ENCODE measurements around the gene CITED2.

DNA sequence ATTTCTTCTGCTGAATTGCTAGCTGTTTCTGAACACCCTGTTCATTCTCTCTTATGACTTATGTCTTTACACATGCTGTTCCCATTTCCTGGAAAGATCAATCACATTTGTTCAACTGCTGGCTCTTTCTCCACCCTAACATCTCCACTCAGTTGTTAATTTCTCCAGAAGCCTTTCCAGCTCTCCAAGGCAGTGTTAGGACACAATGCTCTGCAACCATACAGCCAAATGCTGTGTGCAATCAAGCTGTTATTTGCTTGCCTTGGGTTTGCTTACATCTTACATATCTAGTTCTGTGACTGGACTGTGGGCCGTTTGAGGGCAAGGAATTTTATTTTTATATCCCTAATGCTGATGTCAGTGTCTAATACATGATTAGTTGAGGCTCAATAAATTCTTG is 24.2 kb upstream of the CITED2 start:
- TF ChIP-seq, protein P1, sequence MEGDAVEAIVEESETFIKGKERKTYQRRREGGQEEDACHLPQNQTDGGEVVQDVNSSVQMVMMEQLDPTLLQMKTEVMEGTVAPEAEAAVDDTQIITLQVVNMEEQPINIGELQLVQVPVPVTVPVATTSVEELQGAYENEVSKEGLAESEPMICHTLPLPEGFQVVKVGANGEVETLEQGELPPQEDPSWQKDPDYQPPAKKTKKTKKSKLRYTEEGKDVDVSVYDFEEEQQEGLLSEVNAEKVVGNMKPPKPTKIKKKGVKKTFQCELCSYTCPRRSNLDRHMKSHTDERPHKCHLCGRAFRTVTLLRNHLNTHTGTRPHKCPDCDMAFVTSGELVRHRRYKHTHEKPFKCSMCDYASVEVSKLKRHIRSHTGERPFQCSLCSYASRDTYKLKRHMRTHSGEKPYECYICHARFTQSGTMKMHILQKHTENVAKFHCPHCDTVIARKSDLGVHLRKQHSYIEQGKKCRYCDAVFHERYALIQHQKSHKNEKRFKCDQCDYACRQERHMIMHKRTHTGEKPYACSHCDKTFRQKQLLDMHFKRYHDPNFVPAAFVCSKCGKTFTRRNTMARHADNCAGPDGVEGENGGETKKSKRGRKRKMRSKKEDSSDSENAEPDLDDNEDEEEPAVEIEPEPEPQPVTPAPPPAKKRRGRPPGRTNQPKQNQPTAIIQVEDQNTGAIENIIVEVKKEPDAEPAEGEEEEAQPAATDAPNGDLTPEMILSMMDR (IDR thresholded peaks at IDR 0.05): no peak
- no peak for TF ChIP-seq POLR2A (IDR thresholded peaks at IDR 0.05)

Measured in body of pancreas (tissue), 4 donors.